ENCODE measurements around the gene FAM222B.

FAM222B gene

GRCh38 chr17:28774206-28774605 is 68.4 kb downstream of the FAM222B start:
- DNase-seq (ENCODE audit: low read depth in 2 of 2): no peak

- DNase-seq (ENCODE audit: low read depth in 2 of 2): no peak
Measured at GRCh38 chr17:28773736-28774135, 68.9 kb downstream of the FAM222B start.

- DNase-seq (ENCODE audit: low read depth in 2 of 2): no peak
Measured at GRCh38 chr17:28765038-28765437, 77.6 kb downstream of the FAM222B start.

- DNase-seq (ENCODE audit: low read depth in 2 of 2): peak; percentile 54 to 60
Measured at GRCh38 chr17:28763804-28764266, 78.8 kb downstream of the FAM222B start.

- no peak for DNase-seq (ENCODE audit: low read depth in 2 of 2)
Measured at GRCh38 chr17:28763137-28763799, 79.3 kb downstream of the FAM222B start.

GRCh38 chr17:28760601-28761562 is 81.7 kb downstream of the FAM222B start:
- DNase-seq (ENCODE audit: low read depth in 2 of 2): no peak

- DNase-seq (ENCODE audit: low read depth in 2 of 2): no peak
Measured at GRCh38 chr17:28759256-28759865, 83.2 kb downstream of the FAM222B start.

- DNase-seq (ENCODE audit: low read depth in 2 of 2): no peak
Measured at GRCh38 chr17:28758411-28759121, 84.0 kb downstream of the FAM222B start.

GRCh38 chr17:28756049-28756804 is 86.4 kb downstream of the FAM222B start:
- no peak for DNase-seq (ENCODE audit: low read depth in 2 of 2)

- DNase-seq (ENCODE audit: low read depth in 2 of 2): no peak
Measured at GRCh38 chr17:28755486-28755885, 87.1 kb downstream of the FAM222B start.

- DNase-seq (ENCODE audit: low read depth in 2 of 2): no peak
Measured at GRCh38 chr17:28751600-28752366, 90.8 kb downstream of the FAM222B start.

- DNase-seq (ENCODE audit: low read depth in 2 of 2): peak; percentile 73 to 76
Measured at GRCh38 chr17:28750178-28751047, 92.2 kb downstream of the FAM222B start.

- DNase-seq (ENCODE audit: low read depth in 2 of 2): no peak
Measured at GRCh38 chr17:28749516-28750177, 92.9 kb downstream of the FAM222B start.

GRCh38 chr17:28748852-28749515 is 93.6 kb downstream of the FAM222B start:
- no peak for DNase-seq (ENCODE audit: low read depth in 2 of 2)

- DNase-seq (ENCODE audit: low read depth in 2 of 2): no peak
Measured at GRCh38 chr17:28747801-28748750, 94.5 kb downstream of the FAM222B start.

GRCh38 chr17:28747051-28747691 is 95.4 kb downstream of the FAM222B start:
- DNase-seq (ENCODE audit: low read depth in 2 of 2): no peak
